IMR-90 (cell line): ENCODE data around the gene ZNF497. TPM values are rescaled to one million over a fixed set of nuclear protein-coding genes. Genes with fewer than 3 reads are reported as not detected.

Source experiments
- ATAC-seq: fragments of 200-7000 bp; cut with Tn5 transposase; 2 replicates; pipeline ENCODE4 v1.9.1; 2020; ENCODE audit warnings: low read depth, mild to moderate bottlenecking, moderate library complexity
- BruUV-seq: library from RNA; stranded (reverse); fragments of 400-500 nt; replicated peaks from 2 replicates; lab custom pipeline; 2021; lab: Mats Ljungman, UMichigan
- CTCF ChIA-PET: fragments of 300-600 bp; formaldehyde crosslinking; extraction: SDS; loops from one replicate; lab custom pipeline; 2021; ENCODE audit warnings: antibody characterized with exemption; lab: Yijun Ruan, JAX
- POLR2A ChIA-PET: fragments of 300-600 bp; sonication (Branson Sonifier 250); formaldehyde crosslinking; loops from one replicate; lab custom pipeline; 2022; ENCODE audit warnings: antibody characterized with exemption; ENCODE audit not compliant: unreplicated experiment; lab: Charles Lee
- DNase-seq: peaks from one replicate; pipeline ENCODE4 v3.0.0; 2013
- H2AFZ ChIP-seq: replicated peaks from 2 replicates; pipeline ENCODE3; 2013; ENCODE audit warnings: low read length, mild to moderate bottlenecking; ENCODE audit not compliant: poor library complexity
- H2AK5ac ChIP-seq: 2 replicates; pipeline ENCODE4 v1.6.1; 2013; ENCODE audit warnings: low read depth, low read length, inconsistent platforms
- H2AK9ac ChIP-seq: replicated peaks from 2 replicates; pipeline ENCODE3; 2013; ENCODE audit warnings: mild to moderate bottlenecking, low read depth, low read length, moderate library complexity; ENCODE audit not compliant: poor library complexity
- H2BK120ac ChIP-seq: 2 replicates; pipeline ENCODE4 v1.6.1; 2013; ENCODE audit warnings: low read depth, low read length, inconsistent platforms
- H2BK15ac ChIP-seq: 3 replicates; pipeline ENCODE4 v1.6.1; 2013; ENCODE audit warnings: low read depth, low read length, inconsistent platforms
- H2BK20ac ChIP-seq: 2 replicates; pipeline ENCODE4 v1.6.1; 2013; ENCODE audit warnings: low read depth, mild to moderate bottlenecking, inconsistent platforms, low read length, moderate library complexity
- H2BK5ac ChIP-seq: 2 replicates; pipeline ENCODE4 v1.6.1; 2013; ENCODE audit warnings: mild to moderate bottlenecking, low read depth, low read length, inconsistent platforms; ENCODE audit not compliant: poor library complexity, severe bottlenecking
- H3K14ac ChIP-seq: replicated peaks from 2 replicates; pipeline ENCODE4 v1.6.1; 2013; ENCODE audit warnings: low read depth, low read length, inconsistent platforms
- H3K18ac ChIP-seq: 2 replicates; pipeline ENCODE4 v1.6.1; 2013; ENCODE audit warnings: low read depth, low read length, control low read depth
- H3K23ac ChIP-seq: 2 replicates; pipeline ENCODE4 v1.6.1; 2013; ENCODE audit warnings: low read depth, low read length, inconsistent platforms
- H3K27ac ChIP-seq: 2 replicates; pipeline ENCODE4 v1.5.1; 2013; ENCODE audit warnings: mild to moderate bottlenecking, control low read depth, low read length; ENCODE audit not compliant: insufficient read depth
- H3K27me3 ChIP-seq: 2 replicates; pipeline ENCODE4 v1.6.1; 2013; ENCODE audit warnings: low read length; ENCODE audit not compliant: control insufficient read depth, insufficient read depth
- H3K36me3 ChIP-seq: 2 replicates; pipeline ENCODE4 v1.6.1; 2013; ENCODE audit warnings: low read length, mixed read lengths; ENCODE audit not compliant: control insufficient read depth, insufficient read depth
- H3K4ac ChIP-seq: 2 replicates; pipeline ENCODE4 v1.6.1; 2013; ENCODE audit warnings: low read depth, low read length, inconsistent platforms
- H3K4me1 ChIP-seq: 2 replicates; pipeline ENCODE4 v1.6.1; 2013; ENCODE audit warnings: low read length, mixed read lengths; ENCODE audit not compliant: control insufficient read depth, insufficient read depth
- H3K4me2 ChIP-seq: 2 replicates; pipeline ENCODE4 v1.6.1; 2013; ENCODE audit warnings: low read depth, mild to moderate bottlenecking, control low read depth, low read length, moderate library complexity
- H3K4me3 ChIP-seq: 2 replicates; pipeline ENCODE4 v1.5.1; 2013; ENCODE audit warnings: low read depth, mild to moderate bottlenecking, control low read depth, low read length, moderate library complexity; ENCODE audit not compliant: insufficient read depth
- H3K56ac ChIP-seq: 2 replicates; pipeline ENCODE4 v1.6.1; 2013; ENCODE audit warnings: low read length, inconsistent platforms; ENCODE audit not compliant: insufficient read depth; ENCODE audit errors: extremely low read depth
- H3K79me1 ChIP-seq, 2 experiments: 2 replicates each; pipeline ENCODE4 v1.6.1; 2013; ENCODE audit warnings: low read length in 2 of 2, inconsistent platforms in 1 of 2, low read depth in 1 of 2
- H3K9ac ChIP-seq: 2 replicates; pipeline ENCODE4 v1.6.1; 2013; ENCODE audit warnings: low read depth, low read length, control low read depth
- H3K9me1 ChIP-seq: 2 replicates; pipeline ENCODE4 v1.6.1; 2013; ENCODE audit warnings: low read length, inconsistent platforms; ENCODE audit not compliant: insufficient read depth
- H3K9me3 ChIP-seq: 2 replicates; pipeline ENCODE4 v1.6.1; 2013; ENCODE audit warnings: low read length; ENCODE audit not compliant: control insufficient read depth, insufficient read depth
- H4K20me1 ChIP-seq: 2 replicates; pipeline ENCODE4 v1.6.1; 2013; ENCODE audit warnings: low read length, inconsistent platforms; ENCODE audit not compliant: insufficient read depth
- H4K5ac ChIP-seq: 2 replicates; pipeline ENCODE4 v1.6.1; 2013; ENCODE audit warnings: mild to moderate bottlenecking, low read depth, low read length, control low read depth
- H4K8ac ChIP-seq, 2 experiments: 2 replicates each; pipeline ENCODE4 v1.6.1; 2013; ENCODE audit warnings: low read depth in 2 of 2, low read length in 2 of 2, control low read depth in 1 of 2, inconsistent platforms in 1 of 2
- H4K91ac ChIP-seq: 2 replicates; pipeline ENCODE4 v1.6.1; 2013; ENCODE audit warnings: low read depth, low read length, inconsistent platforms; ENCODE audit not compliant: insufficient read depth
- CTCF ChIP-seq: conservative IDR thresholded peaks from 2 replicates; pipeline ENCODE4 v1.5.1; 2012; ENCODE audit warnings: mild to moderate bottlenecking, low read depth, low read length, improper control_type of control experiment
- SMC3 ChIP-seq: fragments of 150-350 bp; IDR thresholded peaks from 2 replicates; pipeline ENCODE4 v1.6.1; 2016; ENCODE audit warnings: low read depth, mild to moderate bottlenecking, antibody characterized with exemption, low read length, moderate library complexity
- WGBS, 2 experiments: methylation state at CpG; one replicate each; pipeline versions ENCODE4 v1.1.5 to v1.1.7; 2013; ENCODE audit warnings: missing lambda C conversion rate in 2 of 2; ENCODE audit not compliant: insufficient read length in 1 of 2; ENCODE audit errors: extremely low coverage in 2 of 2; 5-methylcytosine and 5-hydroxymethylcytosine counted together
- dilution Hi-C: fragments of 300-500 bp; cut with HindIII; formaldehyde crosslinking; loops from one replicate; pipeline ENCODE4 v1.14.3; 2018; ENCODE audit warnings: low sequenced_read_pairs; ENCODE audit not compliant: unreplicated experiment
- in situ Hi-C: fragments of 300-500 bp; cut with MboI; formaldehyde crosslinking; loops from 3 replicates; pipeline ENCODE4 v1.14.3; 2019; ENCODE audit warnings: low sequenced_read_pairs, inconsistent platforms, mixed read lengths
- intact Hi-C: fragments of 100-400 bp; cut with micrococcal nuclease; formaldehyde crosslinking; loops from 2 replicates; pipeline ENCODE4 v1.10.0; 2022
- polyA plus RNA-seq, 3 experiments: library from polyadenylated mRNA; depleted of rRNA; stranded (reverse); fragments of >200 nt; gene quantifications; 2 replicates each; pipeline ENCODE4 v1.2.3, GENCODE V29; 2012; ENCODE audit warnings: low replicate concordance in 1 of 3
- total RNA-seq: library from RNA; depleted of rRNA; stranded (reverse); fragments of >200 nt; gene quantifications from 2 replicates; pipeline ENCODE4 v1.2.3, GENCODE V29; 2012

ZNF497 gene
- total and polyA plus RNA-seq, 2 of the 4 experiments (the other 2 are of a cell fraction) = 0.18 to 0.24 TPM

- peaks cover 0 to 1% of the 10 kb centered on the region in 2 experiments; a peak in 1 of 4 replicates for H3K79me1 ChIP-seq
- WGBS, 2 experiments = 86% methylated on average over 8 of the region's 32 CpGs; no CpG with 5 or more reads in 1 of the 2 experiments
- H2BK15ac ChIP-seq = no peak overlapping the region
- H2BK120ac ChIP-seq = no peak overlapping the region
- no peak overlapping the region for H2AK5ac ChIP-seq
- peaks cover 3% of the 10 kb centered on the region; the same call in 1 of the 2 replicates for H3K9me3 ChIP-seq
- no peak overlapping the region for H3K9ac ChIP-seq
- no peak overlapping the region for H4K91ac ChIP-seq
- no peaks in the 10 kb centered on the region for H3K36me3 ChIP-seq
- H2AFZ ChIP-seq = no peak overlapping the region
- no peak overlapping the region for H4K5ac ChIP-seq
- no peak overlapping the region for H3K4me3 ChIP-seq
- H3K18ac ChIP-seq = no peak overlapping the region
- H2BK20ac ChIP-seq = no peak overlapping the region
- no peaks in the 10 kb centered on the region for H3K27me3 ChIP-seq
- no peak overlapping the region for H3K27ac ChIP-seq
- H3K9me1 ChIP-seq = peaks cover 2% of the 10 kb centered on the region; the same call in 1 of the 2 replicates
- no peak overlapping the region for H2BK5ac ChIP-seq
- H3K4ac ChIP-seq = no peak overlapping the region
- H3K4me1 ChIP-seq = peaks cover 2% of the 10 kb centered on the region
- ChIA-PET POLR2A (no interaction called here), CTCF (no interaction called here)
- intact Hi-C loops = no loop called here
- peak overlapping the region; percentile 16 for H2AK9ac ChIP-seq
- BruUV-seq = no TSS peak
- in situ Hi-C loops = no loop called here
- H3K23ac ChIP-seq = no peak overlapping the region
- H3K4me2 ChIP-seq = no peak overlapping the region
- no peak for TF ChIP-seq SMC3
- TF ChIP-seq CTCF = no peak
- H4K8ac ChIP-seq = no peak overlapping the region
- dilution Hi-C loops = no loop called here
- ATAC-seq (no peak), DNase-seq (no peak)
- no peak overlapping the region for H3K14ac ChIP-seq
- H3K56ac ChIP-seq = no peak overlapping the region
- no peaks in the 10 kb centered on the region for H4K20me1 ChIP-seq
Measured at GRCh38 chr19:58366585-58367430, 4.3 kb upstream of the ZNF497 start.
